Ishikawa (cell line): ENCODE results near the gene LRRC71.

Experiments
- CEBPB ChIP-seq: IDR thresholded peaks from 2 replicates; pipeline ENCODE4 v1.6.1; 2012
- CREB1 ChIP-seq: IDR thresholded peaks from 2 replicates; pipeline ENCODE4 v1.6.1; 2012; ENCODE audit warnings: low read depth
- EP300 ChIP-seq: IDR thresholded peaks from 2 replicates; pipeline ENCODE4 v1.6.1; 2012; ENCODE audit warnings: borderline replicate concordance
- MAX ChIP-seq: IDR thresholded peaks from 2 replicates; pipeline ENCODE4 v1.6.1; 2012
- NFIC ChIP-seq: IDR thresholded peaks from 2 replicates; pipeline ENCODE4 v1.6.1; 2012
- RAD21 ChIP-seq: IDR thresholded peaks from 2 replicates; pipeline ENCODE4 v1.6.1; 2012; ENCODE audit warnings: low read depth
- TAF1 ChIP-seq: IDR thresholded peaks from 2 replicates; pipeline ENCODE4 v1.6.1; 2012; ENCODE audit warnings: low read depth, mild to moderate bottlenecking
- YY1 ChIP-seq: IDR thresholded peaks from 2 replicates; pipeline ENCODE4 v1.6.1; 2012; ENCODE audit warnings: low read depth
- ZBTB7A ChIP-seq: IDR thresholded peaks from 2 replicates; pipeline ENCODE4 v1.6.1; 2012; ENCODE audit warnings: low read depth

DNA sequence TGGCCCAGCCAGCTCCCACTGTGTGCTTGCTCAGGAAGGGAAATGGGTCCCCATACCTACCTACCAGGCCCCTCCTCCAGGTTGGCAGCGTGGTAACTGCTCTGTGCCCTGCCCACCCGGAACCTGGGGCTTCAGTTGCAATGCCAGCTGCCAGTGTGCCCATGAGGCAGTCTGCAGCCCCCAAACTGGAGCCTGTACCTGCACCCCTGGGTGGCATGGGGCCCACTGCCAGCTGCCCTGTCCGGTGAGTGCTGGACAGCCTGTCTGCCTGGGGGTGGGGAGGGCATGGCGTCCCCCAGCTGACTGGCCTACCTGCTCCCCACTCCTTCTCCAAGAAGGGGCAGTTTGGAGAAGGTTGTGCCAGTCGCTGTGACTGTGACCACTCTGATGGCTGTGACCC lies 10.8 kb upstream of the LRRC71 start:
- TF ChIP-seq TAF1 (no peak), CEBPB (no peak), CREB1 (no peak), EP300 (no peak), NFIC (no peak), RAD21 (no peak), ZBTB7A (no peak), MAX (no peak), YY1 (no peak)
